Tibial artery (tissue), 4 donors: ENCODE results near the gene BTN3A1.

ENCODE experiments used
- DNase-seq, 2 donors: peaks; one replicate each; pipeline ENCODE4 v3.0.0-alpha.2; 2019
- H3K27ac ChIP-seq, 2 donors: fragments of 200-600 bp; sonication (generic) in 1 of 2; 1 replicate in 1 of 2; 2 replicates in 1 of 2; pipeline ENCODE4 v1.5.1; 2018 to 2019; ENCODE audit warnings: mild to moderate bottlenecking in 1 of 2
- H3K27me3 ChIP-seq, 2 donors: fragments of 200-600 bp; sonication (generic) in 1 of 2; one replicate each; pipeline versions ENCODE4 v1.5.1 to v1.6.0; 2016 to 2019
- H3K36me3 ChIP-seq, 3 donors: fragments of 200-600 bp; sonication (generic) in 2 of 3; one replicate each; pipeline ENCODE4 v1.5.1; 2016 to 2019; ENCODE audit warnings: mild to moderate bottlenecking in 2 of 3
- H3K4me1 ChIP-seq, 4 donors: fragments of 200-600 bp; sonication (generic) in 2 of 4; 1 replicate in 3 of 4; 2 replicates in 1 of 4; pipeline ENCODE4 v1.5.1; 2016 to 2019
- H3K4me3 ChIP-seq, 2 donors: fragments of 200-600 bp; sonication (generic) in 1 of 2; 1 replicate in 1 of 2; 2 replicates in 1 of 2; pipeline ENCODE4 v1.5.1; 2018 to 2019; ENCODE audit warnings: mild to moderate bottlenecking in 2 of 2
- H3K9me3 ChIP-seq, 3 donors: fragments of 200-600 bp; sonication (generic) in 1 of 3; one replicate each; pipeline ENCODE4 v1.5.1; 2016 to 2019
- intact Hi-C: fragments of 100-400 bp; cut with DNase I; formaldehyde crosslinking; loops from one replicate; pipeline ENCODE4 v1.15.0; 2023; ENCODE audit warnings: low total_unique reads
- TF ChIP-seq, protein P1 (sequence below), 2 experiments: fragments of 200-600 bp in 1 of 2; fragments of 450-650 bp in 1 of 2; IDR thresholded peaks; one replicate each; pipeline ENCODE4 v1.5.1; 2017 to 2019; ENCODE audit warnings: antibody characterized with exemption in 2 of 2, mild to moderate bottlenecking in 1 of 2, moderate library complexity in 1 of 2

Gene BTN3A1

DNA sequence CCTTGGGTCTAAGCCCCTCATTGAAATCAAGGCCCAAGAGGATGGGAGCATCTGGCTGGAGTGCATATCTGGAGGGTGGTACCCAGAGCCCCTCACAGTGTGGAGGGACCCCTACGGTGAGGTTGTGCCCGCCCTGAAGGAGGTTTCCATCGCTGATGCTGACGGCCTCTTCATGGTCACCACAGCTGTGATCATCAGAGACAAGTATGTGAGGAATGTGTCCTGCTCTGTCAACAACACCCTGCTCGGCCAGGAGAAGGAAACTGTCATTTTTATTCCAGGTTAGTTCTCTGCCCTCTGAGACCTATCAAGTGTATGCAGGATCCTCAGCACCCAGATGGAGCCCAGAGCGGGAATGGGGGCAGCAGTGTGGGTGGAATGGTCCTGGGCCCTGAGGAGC is 14.1 kb upstream of the BTN3A1 start:
- H3K4me3 ChIP-seq, result no peak overlapping the region
- intact Hi-C loops, result no loop called here
- peaks cover 9 to 29% (median 16%) of the 10 kb centered on the region in 3 donors for H3K36me3 ChIP-seq
- no peak for DNase-seq
- no peak overlapping the region for H3K27ac ChIP-seq
- H3K4me1 ChIP-seq, result peaks cover 0 to 13% (median 5%) of the 10 kb centered on the region in 4 donors
- H3K27me3 ChIP-seq, result no peaks in the 10 kb centered on the region
- H3K9me3 ChIP-seq, result no peaks in the 10 kb centered on the region
- TF ChIP-seq, protein P1, sequence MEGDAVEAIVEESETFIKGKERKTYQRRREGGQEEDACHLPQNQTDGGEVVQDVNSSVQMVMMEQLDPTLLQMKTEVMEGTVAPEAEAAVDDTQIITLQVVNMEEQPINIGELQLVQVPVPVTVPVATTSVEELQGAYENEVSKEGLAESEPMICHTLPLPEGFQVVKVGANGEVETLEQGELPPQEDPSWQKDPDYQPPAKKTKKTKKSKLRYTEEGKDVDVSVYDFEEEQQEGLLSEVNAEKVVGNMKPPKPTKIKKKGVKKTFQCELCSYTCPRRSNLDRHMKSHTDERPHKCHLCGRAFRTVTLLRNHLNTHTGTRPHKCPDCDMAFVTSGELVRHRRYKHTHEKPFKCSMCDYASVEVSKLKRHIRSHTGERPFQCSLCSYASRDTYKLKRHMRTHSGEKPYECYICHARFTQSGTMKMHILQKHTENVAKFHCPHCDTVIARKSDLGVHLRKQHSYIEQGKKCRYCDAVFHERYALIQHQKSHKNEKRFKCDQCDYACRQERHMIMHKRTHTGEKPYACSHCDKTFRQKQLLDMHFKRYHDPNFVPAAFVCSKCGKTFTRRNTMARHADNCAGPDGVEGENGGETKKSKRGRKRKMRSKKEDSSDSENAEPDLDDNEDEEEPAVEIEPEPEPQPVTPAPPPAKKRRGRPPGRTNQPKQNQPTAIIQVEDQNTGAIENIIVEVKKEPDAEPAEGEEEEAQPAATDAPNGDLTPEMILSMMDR (IDR thresholded peaks at IDR 0.05), result no peak

DNA sequence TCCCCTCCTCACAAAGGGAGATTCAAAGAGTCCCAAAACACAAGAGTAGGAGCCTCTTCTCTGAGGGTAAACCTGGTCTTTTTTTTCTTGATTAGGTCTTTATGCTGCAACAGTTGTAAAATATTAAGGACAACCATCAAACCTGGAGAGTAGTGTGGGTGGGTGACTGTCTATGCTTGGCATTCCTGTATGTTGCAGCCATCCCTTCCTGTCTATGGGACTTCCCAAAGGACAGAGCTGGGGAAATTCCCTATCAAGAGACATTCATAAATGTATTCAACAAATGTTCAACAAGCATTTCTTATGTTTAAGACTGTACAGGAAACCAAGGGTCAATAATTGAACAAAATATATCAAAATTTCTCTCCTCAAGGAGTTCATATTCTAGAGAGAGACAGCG is 13.6 kb upstream of the BTN3A1 start:
- H3K27ac ChIP-seq, result no peak overlapping the region
- TF ChIP-seq, protein P1 (IDR thresholded peaks at IDR 0.05), result no peak
- DNase-seq, result no peak
- H3K36me3 ChIP-seq, result peaks cover 9 to 29% (median 16%) of the 10 kb centered on the region in 3 donors
- H3K4me1 ChIP-seq, result peaks cover 0 to 13% (median 5%) of the 10 kb centered on the region in 4 donors
- no peaks in the 10 kb centered on the region for H3K9me3 ChIP-seq
- intact Hi-C loops, result no loop called here
- no peak overlapping the region for H3K4me3 ChIP-seq
- no peaks in the 10 kb centered on the region for H3K27me3 ChIP-seq

DNA sequence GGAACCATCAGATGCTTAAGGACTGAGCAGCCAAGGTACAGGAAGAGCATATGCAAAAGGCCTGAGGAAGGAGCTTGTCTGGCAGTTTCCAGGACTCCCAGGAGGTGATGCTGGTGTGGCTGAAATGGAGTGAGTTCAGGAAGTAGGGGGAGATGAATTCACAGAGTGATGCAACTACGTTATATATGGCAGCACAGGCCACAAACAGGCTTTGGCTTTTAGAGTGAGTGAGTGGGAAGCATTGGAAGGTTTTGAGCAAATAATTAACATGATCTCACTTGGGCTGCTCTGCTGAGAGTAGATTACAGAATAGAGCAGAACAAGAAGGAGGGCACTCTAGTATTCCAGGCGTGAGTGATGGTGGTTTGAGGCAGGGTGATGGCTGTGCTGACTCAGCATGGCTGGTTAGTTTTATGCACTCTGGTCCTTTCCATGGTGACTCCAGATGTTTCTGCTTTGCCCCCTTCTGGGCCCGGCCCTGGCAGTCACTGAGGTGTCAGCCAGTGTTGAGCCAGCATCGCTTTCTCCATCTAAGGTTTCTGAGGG is 12.7 kb upstream of the BTN3A1 start:
- Histone ChIP-seq H3K27me3 (no peaks in the 10 kb centered on the region), H3K36me3 (peaks cover 9 to 29% (median 16%) of the 10 kb centered on the region in 3 donors), H3K4me3 (no peak overlapping the region), H3K27ac (no peak overlapping the region), H3K9me3 (no peaks in the 10 kb centered on the region), H3K4me1 (peaks cover 0 to 9% (median 5%) of the 10 kb centered on the region in 4 donors)
- no peak for DNase-seq
- intact Hi-C loops, result no loop called here
- TF ChIP-seq, protein P1 (IDR thresholded peaks at IDR 0.05), result no peak

DNA sequence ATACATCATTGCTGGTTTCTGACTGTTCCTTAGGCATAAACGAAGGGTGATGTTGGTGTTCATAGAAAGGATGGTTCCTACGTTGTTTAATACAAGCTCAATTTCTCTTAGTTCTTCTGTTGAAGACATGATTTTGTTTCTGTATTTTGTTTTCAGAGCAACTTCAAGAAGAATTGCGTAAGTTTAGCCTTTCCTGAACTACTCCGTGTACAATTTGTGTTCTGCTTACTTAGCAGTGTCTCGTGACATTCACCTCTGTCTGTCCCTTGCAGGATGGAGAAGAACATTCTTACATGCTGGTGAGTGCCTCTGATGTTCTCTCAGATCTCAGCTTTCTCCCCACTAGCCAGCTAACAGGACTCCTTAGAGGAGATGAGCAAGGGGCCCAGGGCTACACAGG is 11.5 kb upstream of the BTN3A1 start:
- Histone ChIP-seq H3K27ac (no peak overlapping the region), H3K4me3 (no peak overlapping the region), H3K27me3 (no peaks in the 10 kb centered on the region), H3K9me3 (no peaks in the 10 kb centered on the region), H3K4me1 (peaks cover 0 to 8% (median 5%) of the 10 kb centered on the region in 4 donors), H3K36me3 (peaks cover 9 to 29% (median 16%) of the 10 kb centered on the region in 3 donors)
- intact Hi-C loops, result no loop called here
- TF ChIP-seq, protein P1 (IDR thresholded peaks at IDR 0.05), result no peak
- no peak for DNase-seq

DNA sequence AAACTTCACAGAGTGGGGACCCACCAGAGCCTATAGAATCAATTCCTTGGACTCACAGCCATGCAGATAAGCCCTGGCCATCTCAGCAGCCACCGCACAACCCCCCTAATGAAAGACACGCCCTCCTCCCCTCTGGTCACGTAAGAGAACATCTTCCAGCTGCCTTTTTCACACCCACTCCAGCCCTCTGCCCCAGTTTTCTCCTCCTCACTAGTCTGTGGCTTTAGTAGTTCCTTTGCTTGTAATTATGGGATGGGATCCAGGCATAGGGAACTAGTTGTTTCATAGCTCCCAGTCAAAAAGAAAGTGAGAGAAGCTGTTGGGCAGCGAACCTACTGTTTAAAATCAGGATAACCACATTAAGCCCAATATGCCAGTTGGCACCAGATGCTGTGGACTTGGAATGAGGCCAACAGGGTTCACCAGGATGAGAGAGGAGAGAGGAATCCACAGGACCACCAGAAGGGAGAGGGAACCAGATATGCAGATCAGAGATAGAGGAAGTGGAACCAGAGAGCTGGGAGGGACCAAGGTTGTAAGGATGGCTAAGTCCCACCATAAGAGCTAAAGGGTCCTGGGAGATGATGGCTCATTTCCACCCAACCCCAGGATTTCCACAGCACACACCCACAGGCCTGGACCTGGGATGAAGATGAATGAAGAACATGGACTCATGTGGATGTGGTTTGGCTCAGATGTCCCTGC is 9.0 kb upstream of the BTN3A1 start:
- intact Hi-C loops, result no loop called here
- no peak overlapping the region for H3K27ac ChIP-seq
- H3K4me1 ChIP-seq, result peaks cover 0 to 8% (median 5%) of the 10 kb centered on the region in 4 donors
- H3K27me3 ChIP-seq, result no peaks in the 10 kb centered on the region
- TF ChIP-seq, protein P1 (IDR thresholded peaks at IDR 0.05), result no peak
- no peak for DNase-seq
- H3K4me3 ChIP-seq, result no peak overlapping the region
- H3K9me3 ChIP-seq, result no peaks in the 10 kb centered on the region
- peaks cover 9 to 29% (median 16%) of the 10 kb centered on the region in 3 donors for H3K36me3 ChIP-seq
